Breast epithelium (tissue), 3 donors: ENCODE data around the gene AQP6.

Experiments
- POLR2AphosphoS5 ChIP-seq, 3 donors: sonication (generic); formaldehyde crosslinking; IDR thresholded peaks; one replicate each; pipeline ENCODE4 v1.6.1; 2017; ENCODE audit warnings: antibody characterized with exemption in 3 of 3
- TF ChIP-seq, protein P1 (sequence below), 3 donors: fragments of 450-650 bp; IDR thresholded peaks; one replicate each; pipeline ENCODE4 v1.5.1; 2016 to 2017; ENCODE audit warnings: antibody characterized with exemption in 3 of 3, mild to moderate bottlenecking in 3 of 3, moderate library complexity in 3 of 3

DNA sequence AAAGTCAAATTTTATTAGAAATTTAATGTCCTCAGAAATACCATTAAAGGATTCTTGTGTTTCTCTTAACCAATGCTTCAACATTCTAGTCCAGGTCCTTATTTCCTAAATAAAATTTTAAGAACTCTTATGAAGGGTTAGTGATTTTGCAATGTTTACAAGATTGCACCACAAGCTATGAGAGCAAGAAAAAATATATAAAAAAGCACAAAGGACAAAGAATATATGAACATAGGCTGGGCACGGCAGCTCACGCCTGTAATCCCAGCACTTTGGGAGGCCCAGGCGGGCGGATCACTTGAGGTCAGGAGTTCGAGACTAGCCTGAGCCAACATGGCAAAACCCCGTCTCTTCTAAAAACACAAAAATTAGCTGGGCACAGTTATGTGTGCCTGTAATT is 44.9 kb downstream of the AQP6 start:
- TF ChIP-seq, protein P1, sequence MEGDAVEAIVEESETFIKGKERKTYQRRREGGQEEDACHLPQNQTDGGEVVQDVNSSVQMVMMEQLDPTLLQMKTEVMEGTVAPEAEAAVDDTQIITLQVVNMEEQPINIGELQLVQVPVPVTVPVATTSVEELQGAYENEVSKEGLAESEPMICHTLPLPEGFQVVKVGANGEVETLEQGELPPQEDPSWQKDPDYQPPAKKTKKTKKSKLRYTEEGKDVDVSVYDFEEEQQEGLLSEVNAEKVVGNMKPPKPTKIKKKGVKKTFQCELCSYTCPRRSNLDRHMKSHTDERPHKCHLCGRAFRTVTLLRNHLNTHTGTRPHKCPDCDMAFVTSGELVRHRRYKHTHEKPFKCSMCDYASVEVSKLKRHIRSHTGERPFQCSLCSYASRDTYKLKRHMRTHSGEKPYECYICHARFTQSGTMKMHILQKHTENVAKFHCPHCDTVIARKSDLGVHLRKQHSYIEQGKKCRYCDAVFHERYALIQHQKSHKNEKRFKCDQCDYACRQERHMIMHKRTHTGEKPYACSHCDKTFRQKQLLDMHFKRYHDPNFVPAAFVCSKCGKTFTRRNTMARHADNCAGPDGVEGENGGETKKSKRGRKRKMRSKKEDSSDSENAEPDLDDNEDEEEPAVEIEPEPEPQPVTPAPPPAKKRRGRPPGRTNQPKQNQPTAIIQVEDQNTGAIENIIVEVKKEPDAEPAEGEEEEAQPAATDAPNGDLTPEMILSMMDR (IDR thresholded peaks at IDR 0.05), result no peak
- TF ChIP-seq POLR2AphosphoS5 (IDR thresholded peaks at IDR 0.05), result no peak
